HG02840 (cell line): Measurements from ENCODE around the gene EME1.
"Not testable (repeated sequence)": the region's sequence is repeated elsewhere in the genome, so short reads cannot be mapped to it uniquely, and the experiment has no call there.

Source experiments
- ATAC-seq: cut with Tn5 transposase; IDR thresholded peaks from one replicate; pipeline ENCODE4 v1.9.1; 2021; ENCODE audit warnings: mild to moderate bottlenecking, moderate library complexity, moderate number of reproducible peaks; ENCODE audit not compliant: unreplicated experiment, low FRiP score

EME1 gene, protein sequence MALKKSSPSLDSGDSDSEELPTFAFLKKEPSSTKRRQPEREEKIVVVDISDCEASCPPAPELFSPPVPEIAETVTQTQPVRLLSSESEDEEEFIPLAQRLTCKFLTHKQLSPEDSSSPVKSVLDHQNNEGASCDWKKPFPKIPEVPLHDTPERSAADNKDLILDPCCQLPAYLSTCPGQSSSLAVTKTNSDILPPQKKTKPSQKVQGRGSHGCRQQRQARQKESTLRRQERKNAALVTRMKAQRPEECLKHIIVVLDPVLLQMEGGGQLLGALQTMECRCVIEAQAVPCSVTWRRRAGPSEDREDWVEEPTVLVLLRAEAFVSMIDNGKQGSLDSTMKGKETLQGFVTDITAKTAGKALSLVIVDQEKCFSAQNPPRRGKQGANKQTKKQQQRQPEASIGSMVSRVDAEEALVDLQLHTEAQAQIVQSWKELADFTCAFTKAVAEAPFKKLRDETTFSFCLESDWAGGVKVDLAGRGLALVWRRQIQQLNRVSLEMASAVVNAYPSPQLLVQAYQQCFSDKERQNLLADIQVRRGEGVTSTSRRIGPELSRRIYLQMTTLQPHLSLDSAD

GRCh38 chr17:50372758-50373556 is at the start of gene EME1, which contains the start of gene MRPL27:
Gene EME1 (plus strand): TSS chr17:50373229. CDS start chr17:50375209, 1,980 bp downstream.
Gene MRPL27 (minus strand): TSS chr17:50373184. CDS start chr17:50373170, 14 bp downstream.
- peak; percentile 86 for ATAC-seq

- no peak for ATAC-seq
These were observed 47.1 kb upstream of the EME1 start for GRCh38 chr17:50325906-50326305.

DNA sequence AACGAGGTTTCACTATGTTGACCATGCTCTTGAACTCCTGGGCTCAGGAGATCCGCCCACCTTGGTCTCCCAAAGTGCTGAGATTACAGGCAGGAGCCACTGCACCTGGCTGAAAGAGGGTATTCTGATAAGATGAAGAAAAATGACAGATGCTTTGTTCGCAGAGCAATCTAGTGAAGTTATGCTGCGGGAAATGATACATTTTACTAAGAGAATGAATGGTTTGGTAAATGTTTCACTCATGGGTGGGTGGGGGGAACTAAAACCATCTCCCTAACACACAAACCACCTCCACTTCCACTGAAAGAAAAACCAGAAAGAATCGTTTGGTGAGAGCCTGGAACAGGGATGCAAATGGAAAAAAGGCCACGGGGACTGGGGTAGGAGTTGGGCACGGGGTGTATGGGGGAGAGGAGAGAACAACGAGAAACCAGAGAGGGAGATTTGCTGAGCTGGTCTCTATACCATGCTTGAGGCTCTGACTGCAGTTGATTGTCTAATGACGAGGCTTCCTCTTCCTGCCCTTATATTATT is 46.1 kb upstream of the EME1 start:
- no peak for ATAC-seq

DNA sequence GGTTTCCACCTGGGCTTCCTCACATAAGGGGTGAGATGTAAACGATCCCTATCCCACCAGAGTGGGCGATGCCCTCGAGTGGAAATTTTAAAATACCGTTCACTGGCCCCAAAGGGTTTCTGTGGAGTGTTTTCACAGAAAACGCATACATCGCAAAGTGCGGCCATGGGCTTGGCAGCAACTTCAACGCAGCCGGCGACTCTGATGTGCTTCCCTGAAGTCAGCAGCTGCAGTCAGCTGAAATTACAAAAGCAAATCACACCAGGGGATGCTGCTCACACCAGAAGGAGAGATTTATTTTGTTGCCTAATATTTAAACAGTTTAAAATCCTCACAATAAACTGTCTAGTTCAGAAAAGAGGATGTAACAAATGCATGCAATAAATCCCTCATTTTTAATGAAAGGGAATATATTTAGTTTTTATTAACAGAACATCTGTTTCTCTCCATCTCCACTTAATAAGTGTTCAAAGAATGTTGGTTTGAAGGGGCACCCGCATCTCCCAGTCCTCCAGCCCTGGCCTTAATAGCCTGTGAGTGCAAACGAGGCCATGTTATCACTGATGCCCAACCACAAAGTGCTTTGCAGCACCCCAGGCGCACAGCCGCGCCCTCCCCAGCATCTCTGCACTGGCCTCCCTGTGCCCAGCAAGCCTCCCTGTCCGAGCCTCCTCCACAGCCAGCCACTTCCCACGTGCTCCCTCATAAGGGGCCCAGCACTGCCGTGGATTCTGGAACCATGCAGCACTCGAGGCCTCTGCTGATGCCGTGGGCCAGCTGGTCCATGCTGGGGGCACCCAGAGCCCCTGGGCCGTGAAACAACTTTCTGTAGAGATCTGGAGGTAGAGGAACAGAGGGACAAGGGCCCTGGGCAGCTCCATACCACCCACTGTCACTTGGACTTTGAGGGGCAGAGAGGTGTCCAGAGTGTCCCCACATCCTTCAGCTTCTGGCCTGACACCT is 44.4 kb upstream of the EME1 start:
- ATAC-seq: no peak

- no peak for ATAC-seq
These were observed 43.3 kb upstream of the EME1 start for GRCh38 chr17:50329716-50330115.

DNA sequence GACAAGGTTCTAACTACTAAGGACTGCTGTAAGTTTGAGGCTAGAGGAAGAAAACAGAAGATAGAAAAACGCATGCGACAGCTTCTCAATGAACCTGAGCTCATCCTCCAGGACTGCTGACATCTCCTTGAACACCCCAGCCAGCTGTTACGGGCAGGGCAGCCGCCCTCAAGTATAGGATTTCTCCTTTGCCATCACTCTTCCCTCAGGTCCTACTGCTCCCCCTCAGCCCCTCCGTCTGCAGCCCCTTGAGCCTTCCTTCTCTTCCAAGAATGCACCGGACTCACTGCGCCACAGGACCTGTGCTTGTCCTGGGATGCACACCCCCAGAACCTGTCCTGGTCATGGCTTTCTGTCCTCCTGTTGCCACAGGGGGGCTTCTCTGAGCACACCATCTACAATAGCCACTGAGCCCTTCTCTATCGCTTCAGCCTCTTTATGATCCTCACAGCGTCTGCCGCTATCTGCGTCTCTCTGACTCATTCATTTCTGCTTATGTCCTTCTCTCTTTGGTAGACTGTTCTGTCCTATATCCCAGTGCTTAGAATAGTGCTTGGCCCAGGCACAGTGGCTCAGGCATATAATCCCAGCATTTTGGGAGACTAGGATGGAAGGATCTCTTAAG is 42.8 kb upstream of the EME1 start:
- no peak for ATAC-seq

DNA sequence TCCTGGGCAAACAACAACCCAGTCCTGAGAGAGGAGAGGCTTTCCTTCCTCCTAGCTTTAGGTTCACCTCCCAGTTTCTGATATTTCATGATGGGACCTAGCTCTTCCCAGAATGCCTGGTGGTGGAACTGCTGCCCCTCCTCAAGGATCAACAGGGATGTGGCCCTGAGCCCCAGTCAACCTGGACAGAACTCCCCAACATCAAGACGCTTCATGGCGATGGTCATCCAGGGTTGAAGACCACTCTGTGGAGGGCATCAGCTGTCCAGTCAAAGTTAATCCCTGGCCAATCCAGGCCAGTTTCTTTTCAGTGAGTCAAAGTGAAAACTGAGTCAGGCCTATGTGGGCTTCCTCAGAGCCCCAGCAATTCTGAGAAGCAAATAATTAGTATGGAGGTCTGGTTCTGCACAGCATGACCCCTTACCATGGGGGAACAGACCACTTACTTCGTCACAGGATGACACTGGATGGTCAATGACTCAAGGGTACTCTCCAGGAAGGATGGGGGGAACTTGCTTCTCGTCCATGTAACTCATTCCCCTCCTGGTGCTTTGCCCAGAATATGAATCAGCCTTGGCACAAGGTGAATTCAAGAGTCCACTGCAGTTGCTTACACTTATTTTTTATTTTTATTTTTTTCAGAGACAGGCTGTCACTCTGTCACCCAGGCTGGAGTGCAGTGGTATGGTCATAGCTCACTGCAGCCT is 41.8 kb upstream of the EME1 start:
- ATAC-seq: no peak

- ATAC-seq: no peak
These were observed 40.8 kb upstream of the EME1 start for GRCh38 chr17:50332196-50332595.

GRCh38 chr17:50333291-50334057 is 39.6 kb upstream of the EME1 start:
- ATAC-seq: not testable (repeated sequence)

DNA sequence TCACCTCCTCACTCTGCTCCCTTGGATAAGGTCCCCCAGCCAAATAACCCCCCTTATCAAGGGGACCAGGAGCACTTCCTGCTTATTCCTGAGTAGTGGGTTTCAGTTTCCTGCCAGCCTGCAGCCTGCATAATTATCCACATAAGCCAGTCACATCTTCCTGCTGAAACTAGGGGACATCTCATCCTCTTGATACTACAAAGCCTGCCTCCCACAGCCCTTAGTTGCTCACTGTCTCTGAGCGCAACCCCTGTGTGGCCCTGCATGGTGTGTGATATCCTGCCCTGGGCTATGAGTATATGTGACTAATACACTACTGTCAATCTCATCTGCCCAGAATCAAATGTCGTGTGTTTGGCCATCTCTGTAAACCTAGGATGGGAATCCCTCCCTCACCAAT is 35.1 kb upstream of the EME1 start:
- ATAC-seq: no peak

DNA sequence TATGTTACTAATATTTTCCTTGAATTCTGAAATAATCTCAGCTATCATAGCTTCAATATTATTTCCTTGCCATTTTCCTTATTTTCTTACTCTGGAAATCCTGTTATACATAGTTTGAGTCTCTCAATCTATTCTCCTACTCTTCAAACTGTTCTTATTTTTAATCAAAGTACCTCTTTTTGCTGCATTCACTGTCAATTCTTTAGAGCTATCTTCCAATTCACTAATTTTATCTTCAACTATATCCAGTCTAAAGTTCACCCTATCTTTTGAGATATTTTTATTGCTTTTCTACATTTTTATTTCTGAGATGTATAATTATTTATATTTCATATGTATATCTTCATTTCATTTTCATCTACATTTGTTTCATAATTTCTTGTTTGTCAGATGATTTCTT is 34.4 kb upstream of the EME1 start:
- ATAC-seq: no peak

- ATAC-seq: no peak
These were observed 33.6 kb upstream of the EME1 start for GRCh38 chr17:50339381-50339780.

- no peak for ATAC-seq
These were observed 28.2 kb upstream of the EME1 start for GRCh38 chr17:50344731-50345365.

- ATAC-seq: peak; percentile 74
These were observed 27.4 kb upstream of the EME1 start, which contains the start of gene XYLT2 for GRCh38 chr17:50345432-50346312. Gene XYLT2 (plus strand): TSS chr17:50346126. CDS start chr17:50346141, 15 bp downstream.

- peak; percentile 57 for ATAC-seq
These were observed 26.5 kb upstream of the EME1 start for GRCh38 chr17:50346313-50347116.
